ENCODE results near the gene WNT1. TPM values are rescaled to one million over a fixed set of nuclear protein-coding genes. Genes with fewer than 3 reads are reported as not detected.

WNT1 gene
- total RNA-seq, 1 donor from 2014 or later, result not detected

Other genes starting within 250 kb of the WNT1 start
- 75.9 TPM for gene ADCY6, start 189.2 kb upstream of the WNT1 start, total RNA-seq
- gene CACNB3, start 159.8 kb upstream of the WNT1 start, total RNA-seq, result 24.1 TPM
- 60.2 TPM for gene DDX23, start 126.2 kb upstream of the WNT1 start, total RNA-seq
- 4.5 TPM for gene RND1, start 112.5 kb upstream of the WNT1 start, total RNA-seq
- gene FKBP11, start 52.8 kb upstream of the WNT1 start, total RNA-seq, result 17.8 TPM
- 112 TPM for gene ARF3, start 20.8 kb upstream of the WNT1 start, total RNA-seq
- gene WNT10B, start 6.6 kb upstream of the WNT1 start, total RNA-seq, result 1.1 TPM
- not detected for gene DDN, start 21.1 kb downstream of the WNT1 start, total RNA-seq
- gene PRKAG1, start 40.5 kb downstream of the WNT1 start, total RNA-seq, result 46.4 TPM
- gene KMT2D, start 82.5 kb downstream of the WNT1 start, total RNA-seq, result 123 TPM
- gene RHEBL1, start 91.7 kb downstream of the WNT1 start, total RNA-seq, result 2.7 TPM
- 54.5 TPM for gene DHH, start 116.5 kb downstream of the WNT1 start, total RNA-seq
- 99.1 TPM for gene LMBR1L, start 132.5 kb downstream of the WNT1 start, total RNA-seq
- gene TUBA1B, start 153.1 kb downstream of the WNT1 start, total RNA-seq, result 680 TPM
- 346 TPM for gene TUBA1A, start 210.8 kb downstream of the WNT1 start, total RNA-seq

All from sciatic nerve (tissue), 1 donor.